Measurements from ENCODE around the gene CFAP410. TPM values are rescaled to one million over a fixed set of nuclear protein-coding genes. Genes with fewer than 3 reads are reported as not detected.

CFAP410 gene
- total RNA-seq, 4 donors from 2014 or later = 20.5 to 50.6 (median 39.9) TPM

GRCh38 chr21:44301961-44302406 is 37.2 kb downstream of the CFAP410 start:
- TF ChIP-seq POLR2A (IDR thresholded peaks at IDR 0.05) (no peak), CTCF (IDR thresholded peaks at IDR 0.05) (peak in 4 of 6 experiments; percentile 6 to 54 (median 42))
- Histone ChIP-seq H3K4me3 (peak overlapping the region in 2 of 4 donors; percentile 95 to 99), H3K4me1 (peaks cover 19 to 65% (median 23%) of the 10 kb centered on the region in 4 donors), H3K9me3 (no peaks in the 10 kb centered on the region), H3K27ac (peak overlapping the region; percentile 26 to 100 (median 95)), H3K36me3 (peaks cover 0 to 13% (median 0%) of the 10 kb centered on the region in 3 donors), H3K27me3 (no peaks in the 10 kb centered on the region)
- DNase-seq = no peak

GRCh38 chr21:44301141-44301540 is 38.0 kb downstream of the CFAP410 start:
- DNase-seq = no peak
- Histone ChIP-seq H3K4me1 (peaks cover 19 to 63% (median 23%) of the 10 kb centered on the region in 4 donors), H3K4me3 (peak overlapping the region; percentile 80 to 99 (median 97))

GRCh38 chr21:44300262-44300959 is 38.8 kb downstream of the CFAP410 start:
- H3K27me3 ChIP-seq = no peaks in the 10 kb centered on the region
- H3K27ac ChIP-seq = peak overlapping the region; percentile 89 to 100 (median 95)
- H3K9me3 ChIP-seq = no peaks in the 10 kb centered on the region
- H3K4me1 ChIP-seq = peaks cover 19 to 56% (median 23%) of the 10 kb centered on the region in 4 donors
- TF ChIP-seq POLR2A (IDR thresholded peaks at IDR 0.05) (peak; percentile 81 to 82), CTCF (IDR thresholded peaks at IDR 0.05) (no peak)
- H3K4me3 ChIP-seq = peak overlapping the region; percentile 80 to 99 (median 97)
- peak; percentile 70 to 91 (median 90) for DNase-seq
- H3K36me3 ChIP-seq = no peaks in the 10 kb centered on the region

More at GRCh38 chr21:44301141-44301540, 38.0 kb downstream of the CFAP410 start:
- Histone ChIP-seq H3K9me3 (no peaks in the 10 kb centered on the region), H3K27me3 (no peaks in the 10 kb centered on the region), H3K27ac (peak overlapping the region; percentile 89 to 100 (median 95)), H3K36me3 (peaks cover 0 to 4% (median 0%) of the 10 kb centered on the region in 3 donors)
- no peak for TF ChIP-seq POLR2A (IDR thresholded peaks at IDR 0.05)
- peak in 1 of 6 experiments; percentile 3 for TF ChIP-seq CTCF (IDR thresholded peaks at IDR 0.05)

- Histone ChIP-seq H3K4me3 (peak within 1 kb of the TSS; percentile 80 to 99 (median 97)), H3K27me3 (no peaks in the 10 kb centered on the region), H3K4me1 (peaks cover 19 to 53% (median 24%) of the 10 kb centered on the region in 4 donors), H3K36me3 (no peaks in the 10 kb centered on the region), H3K9me3 (no peaks in the 10 kb centered on the region), H3K27ac (peak within 1 kb of the TSS; percentile 89 to 100 (median 95))
- DNase-seq = peak; percentile 69 to 90 (median 87)
- TF ChIP-seq POLR2A (IDR thresholded peaks at IDR 0.05) (peak; percentile 58 to 75), CTCF (IDR thresholded peaks at IDR 0.05) (no peak)
Measured at GRCh38 chr21:44299458-44300261, 39.5 kb downstream of the CFAP410 start, which contains the start of gene PFKL. Gene PFKL, plus strand, starts transcription at chr21:44300053. Its CDS starts 53 bp downstream, at chr21:44300106.

GRCh38 chr21:44299085-44299457 is 40.1 kb downstream of the CFAP410 start:
- Histone ChIP-seq H3K4me1 (peaks cover 15 to 52% (median 25%) of the 10 kb centered on the region in 4 donors), H3K27me3 (no peaks in the 10 kb centered on the region), H3K4me3 (peak overlapping the region; percentile 80 to 99 (median 97)), H3K9me3 (no peaks in the 10 kb centered on the region), H3K36me3 (no peaks in the 10 kb centered on the region), H3K27ac (peak overlapping the region; percentile 89 to 100 (median 95))
- no peak for TF ChIP-seq POLR2A (IDR thresholded peaks at IDR 0.05)
- no peak for TF ChIP-seq CTCF (IDR thresholded peaks at IDR 0.05)
- no peak for DNase-seq

Data from Peyer's patch (tissue), 4 donors.